Tibial nerve (tissue), 4 donors: ENCODE measurements around the gene RETSAT. TPM values are rescaled to one million over a fixed set of nuclear protein-coding genes. Genes with fewer than 3 reads are reported as not detected.
"Not testable (repeated sequence)": the region's sequence is repeated elsewhere in the genome, so short reads cannot be mapped to it uniquely, and the experiment has no call there.

Source experiments
- DNase-seq, 2 donors: peaks; one replicate each; pipeline ENCODE4 v3.0.0-alpha.2; 2019; ENCODE audit warnings: low spot score in 2 of 2
- H3K27ac ChIP-seq, 4 donors: fragments of 200-600 bp; sonication (generic) in 3 of 4; one replicate each; pipeline ENCODE4 v1.5.1; 2017 to 2019; ENCODE audit warnings: mild to moderate bottlenecking in 1 of 4
- H3K27me3 ChIP-seq, 2 donors: fragments of 200-600 bp; sonication (generic) in 1 of 2; one replicate each; pipeline versions ENCODE4 v1.5.1 to v1.6.0; 2017 to 2019
- H3K36me3 ChIP-seq, 3 donors: fragments of 200-600 bp; sonication (generic); one replicate each; pipeline ENCODE4 v1.5.1; 2018 to 2019
- H3K4me1 ChIP-seq, 4 donors: fragments of 200-600 bp; sonication (generic) in 3 of 4; one replicate each; pipeline ENCODE4 v1.5.1; 2017 to 2019
- H3K4me3 ChIP-seq, 4 donors: fragments of 200-600 bp; sonication (generic) in 3 of 4; one replicate each; pipeline ENCODE4 v1.5.1; 2017 to 2019; ENCODE audit warnings: mild to moderate bottlenecking in 1 of 4, moderate library complexity in 1 of 4
- H3K9me3 ChIP-seq, 4 donors: fragments of 200-600 bp; sonication (generic) in 3 of 4; one replicate each; pipeline ENCODE4 v1.5.1; 2017 to 2019
- CTCF ChIP-seq, 5 experiments: fragments of 200-600 bp in 3 of 5; fragments of 450-650 bp in 2 of 5; sonication (generic) in 3 of 5; IDR thresholded peaks; one replicate each; pipeline ENCODE4 v1.5.1; 2016 to 2019; ENCODE audit warnings: antibody characterized with exemption in 5 of 5, mild to moderate bottlenecking in 3 of 5, moderate library complexity in 2 of 5
- EP300 ChIP-seq, 2 donors: sonication (generic); formaldehyde crosslinking; IDR thresholded peaks; one replicate each; pipeline ENCODE4 v1.6.1; 2017; ENCODE audit warnings: antibody characterized with exemption in 2 of 2, mild to moderate bottlenecking in 1 of 2
- POLR2A ChIP-seq, 2 donors: fragments of 450-650 bp; IDR thresholded peaks; one replicate each; pipeline ENCODE4 v1.6.1; 2017; ENCODE audit warnings: antibody characterized with exemption in 2 of 2, mild to moderate bottlenecking in 2 of 2, moderate library complexity in 2 of 2
- WGBS, 2 donors: methylation state at CpG; one replicate each; pipeline ENCODE4 v1.1.5; 2018; 5-methylcytosine and 5-hydroxymethylcytosine counted together
- total RNA-seq, 4 donors: library from RNA; depleted of rRNA; stranded (reverse); fragments of >200 nt; gene quantifications; one replicate each; pipeline ENCODE4 v1.1.0, GENCODE V29; 2016

RETSAT gene
- total RNA-seq, 4 donors from 2014 or later, result 74.7 to 113 (median 97.5) TPM

- Histone ChIP-seq H3K4me3 (no peak overlapping the region), H3K27me3 (no peaks in the 10 kb centered on the region), H3K9me3 (no peaks in the 10 kb centered on the region), H3K27ac (no peak overlapping the region), H3K4me1 (no peaks in the 10 kb centered on the region), H3K36me3 (peaks cover 0 to 87% (median 0%) of the 10 kb centered on the region in 3 donors)
- DNase-seq, result no peak
- TF ChIP-seq CTCF (IDR thresholded peaks at IDR 0.05) (no peak), EP300 (IDR thresholded peaks at IDR 0.05) (no peak), POLR2A (IDR thresholded peaks at IDR 0.05) (no peak)
- WGBS, 2 donors, result 59 to 61% methylated on average over 5 of the region's 5 CpGs
Measured at GRCh38 chr2:85369500-85369899, 15.2 kb upstream of the RETSAT start.

GRCh38 chr2:85368921-85369320 lies 14.6 kb upstream of the RETSAT start:
- DNase-seq, result no peak
- no peak overlapping the region for H3K27ac ChIP-seq

GRCh38 chr2:85367180-85367579 lies 12.9 kb upstream of the RETSAT start:
- 77 to 80% methylated on average over 5 of the region's 5 CpGs for WGBS, 2 donors
- TF ChIP-seq EP300 (IDR thresholded peaks at IDR 0.05) (no peak), CTCF (IDR thresholded peaks at IDR 0.05) (no peak), POLR2A (IDR thresholded peaks at IDR 0.05) (no peak)
- Histone ChIP-seq H3K27ac (no peak overlapping the region), H3K4me3 (no peak overlapping the region), H3K27me3 (no peaks in the 10 kb centered on the region), H3K9me3 (no peaks in the 10 kb centered on the region), H3K36me3 (peaks cover 0 to 90% (median 0%) of the 10 kb centered on the region in 3 donors), H3K4me1 (no peaks in the 10 kb centered on the region)
- DNase-seq, result no peak

More at GRCh38 chr2:85368921-85369320, 14.6 kb upstream of the RETSAT start:
- no peaks in the 10 kb centered on the region for H3K4me1 ChIP-seq
- no peaks in the 10 kb centered on the region for H3K27me3 ChIP-seq
- peaks cover 0 to 87% (median 0%) of the 10 kb centered on the region in 3 donors for H3K36me3 ChIP-seq
- no peaks in the 10 kb centered on the region for H3K9me3 ChIP-seq
- no peak overlapping the region for H3K4me3 ChIP-seq
- TF ChIP-seq POLR2A (IDR thresholded peaks at IDR 0.05), result no peak

GRCh38 chr2:85362653-85363387 lies 8.5 kb upstream of the RETSAT start:
- not testable (repeated sequence) for H3K4me3 ChIP-seq, H3K27me3 ChIP-seq, DNase-seq, H3K4me1 ChIP-seq, H3K27ac ChIP-seq, H3K9me3 ChIP-seq
- H3K36me3 ChIP-seq, result peaks cover 0 to 77% (median 0%) of the 10 kb centered on the region in 3 donors
- WGBS, 2 donors, result 93 to 97% methylated on average over 5 of the region's 5 CpGs

- 85 to 90% methylated on average over 3 of the region's 3 CpGs for WGBS, 2 donors
- Histone ChIP-seq H3K9me3 (no peaks in the 10 kb centered on the region), H3K27ac (no peak overlapping the region), H3K27me3 (no peaks in the 10 kb centered on the region), H3K4me3 (no peak overlapping the region), H3K36me3 (peaks cover 0 to 39% (median 0%) of the 10 kb centered on the region in 3 donors), H3K4me1 (peaks cover 0 to 31% (median 10%) of the 10 kb centered on the region in 4 donors)
- no peak for DNase-seq
- TF ChIP-seq EP300 (IDR thresholded peaks at IDR 0.05) (no peak), CTCF (IDR thresholded peaks at IDR 0.05) (no peak)
Measured at GRCh38 chr2:85357736-85358135, 3.4 kb upstream of the RETSAT start.

- no peak overlapping the region for H3K4me3 ChIP-seq
- H3K4me1 ChIP-seq, result peaks cover 0 to 35% (median 10%) of the 10 kb centered on the region in 4 donors
- no peaks in the 10 kb centered on the region for H3K9me3 ChIP-seq
- peaks cover 0 to 28% (median under 1%) of the 10 kb centered on the region in 3 donors for H3K36me3 ChIP-seq
- H3K27ac ChIP-seq, result no peak overlapping the region
- WGBS, 2 donors, result 92 to 96% methylated on average over 2 of the region's 2 CpGs
- H3K27me3 ChIP-seq, result no peaks in the 10 kb centered on the region
- no peak for TF ChIP-seq CTCF (IDR thresholded peaks at IDR 0.05)
- DNase-seq, result no peak
Measured at GRCh38 chr2:85356186-85356585, 1.9 kb upstream of the RETSAT start.
